A673 (cell line): Measurements from ENCODE around the gene ECI2. TPM values are rescaled to one million over a fixed set of nuclear protein-coding genes. Genes with fewer than 3 reads are reported as not detected.

ENCODE experiments used
- BruUV-seq: library from RNA; stranded (reverse); fragments of 400-500 nt; replicated peaks from 2 replicates; lab custom pipeline; 2021; lab: Mats Ljungman, UMichigan
- CTCF ChIA-PET: fragments of 300-600 bp; sonication (Branson Sonifier 250); formaldehyde crosslinking; loops from one replicate; lab custom pipeline; 2022; ENCODE audit warnings: antibody characterized with exemption; lab: Charles Lee
- POLR2A ChIA-PET: fragments of 300-600 bp; sonication (Branson Sonifier 250); formaldehyde crosslinking; loops from one replicate; lab custom pipeline; 2022; ENCODE audit warnings: antibody characterized with exemption; ENCODE audit not compliant: low non-redundant PET; lab: Charles Lee
- DNase-seq: peaks from one replicate; pipeline ENCODE4 v3.0.0-alpha.2; 2015; ENCODE audit warnings: low spot score
- H3K27ac ChIP-seq: fragments of 200-600 bp; sonication (generic); 2 replicates; pipeline ENCODE4 v1.5.1; 2016; ENCODE audit warnings: mixed run types, low read depth, mild to moderate bottlenecking, mixed read lengths, antibody characterized with exemption, low read length; ENCODE audit not compliant: poor library complexity, severe bottlenecking
- H3K27me3 ChIP-seq: fragments of 200-600 bp; sonication (generic); replicated peaks from 2 replicates; pipeline ENCODE4 v1.6.1; 2017; ENCODE audit warnings: mixed run types, low read depth, mild to moderate bottlenecking, mixed read lengths, antibody characterized with exemption, low read length; ENCODE audit not compliant: insufficient read depth, poor library complexity
- H3K36me3 ChIP-seq: fragments of 200-600 bp; sonication (generic); 2 replicates; pipeline ENCODE4 v1.6.1; 2016; ENCODE audit warnings: mixed run types, mild to moderate bottlenecking, mixed read lengths, antibody characterized with exemption, low read length; ENCODE audit not compliant: insufficient read depth, poor library complexity, severe bottlenecking
- H3K4me1 ChIP-seq: fragments of 200-600 bp; sonication (generic); 2 replicates; pipeline ENCODE4 v1.6.1; 2017; ENCODE audit warnings: mixed run types, mild to moderate bottlenecking, mixed read lengths, antibody characterized with exemption, low read length; ENCODE audit not compliant: insufficient read depth, poor library complexity, severe bottlenecking
- H3K4me3 ChIP-seq: fragments of 200-600 bp; sonication (generic); 2 replicates; pipeline ENCODE4 v1.5.1; 2016; ENCODE audit warnings: low read depth, mixed run types, mild to moderate bottlenecking, mixed read lengths, low read length; ENCODE audit not compliant: poor library complexity, severe bottlenecking
- H3K9me3 ChIP-seq: fragments of 200-600 bp; sonication (generic); 2 replicates; pipeline ENCODE4 v1.6.1; 2016; ENCODE audit warnings: mixed run types, low read depth, mild to moderate bottlenecking, mixed read lengths, antibody characterized with exemption, low read length; ENCODE audit not compliant: poor library complexity, severe bottlenecking
- EZH2 ChIP-seq: fragments of 200-600 bp; sonication (generic); IDR thresholded peaks from 2 replicates; pipeline ENCODE4 v1.6.1; 2017; ENCODE audit warnings: borderline replicate concordance, low read depth, mild to moderate bottlenecking, mixed read lengths, antibody characterized with exemption, low read length; ENCODE audit not compliant: poor library complexity, severe bottlenecking
- intact Hi-C: fragments of 100-400 bp; cut with micrococcal nuclease; formaldehyde crosslinking; loops from one replicate; pipeline ENCODE4 v1.10.0; 2022; ENCODE audit not compliant: unreplicated experiment
- total RNA-seq: library from RNA; stranded (reverse); gene quantifications from 2 replicates; pipeline ENCODE4 v1.2.3, GENCODE V29; 2021
- TF ChIP-seq, protein P1 (sequence below): fragments of 300-800, 200-600 bp; sonication (generic); conservative IDR thresholded peaks from 2 replicates; pipeline ENCODE4 v1.5.1; 2017; ENCODE audit warnings: low read depth, mild to moderate bottlenecking, antibody characterized with exemption, low read length, moderate library complexity, mixed read lengths

ECI2 gene
- total RNA-seq, 1 experiment from 2014 or later: 56.3 TPM

DNA sequence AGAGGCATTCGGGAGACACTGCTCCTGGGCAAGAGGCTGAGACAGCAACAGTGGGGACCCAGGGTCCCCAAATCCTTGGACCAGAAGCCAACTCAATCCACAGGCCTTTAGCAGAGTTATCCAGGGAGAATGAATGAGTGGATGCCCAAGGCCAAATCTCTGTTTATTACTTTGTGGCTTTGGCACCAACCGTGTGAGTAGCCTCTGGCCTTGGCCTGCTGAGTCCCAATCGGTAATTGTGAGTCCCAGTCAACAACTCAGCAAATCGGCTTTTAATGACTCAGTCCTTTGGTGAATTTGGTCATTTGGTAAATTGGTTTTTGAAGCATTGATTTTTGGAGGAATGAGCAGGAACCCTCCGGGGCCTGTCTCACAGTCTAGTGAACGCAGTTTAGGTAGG lies 29.1 kb upstream of the ECI2 start:
- TF ChIP-seq, protein P1, sequence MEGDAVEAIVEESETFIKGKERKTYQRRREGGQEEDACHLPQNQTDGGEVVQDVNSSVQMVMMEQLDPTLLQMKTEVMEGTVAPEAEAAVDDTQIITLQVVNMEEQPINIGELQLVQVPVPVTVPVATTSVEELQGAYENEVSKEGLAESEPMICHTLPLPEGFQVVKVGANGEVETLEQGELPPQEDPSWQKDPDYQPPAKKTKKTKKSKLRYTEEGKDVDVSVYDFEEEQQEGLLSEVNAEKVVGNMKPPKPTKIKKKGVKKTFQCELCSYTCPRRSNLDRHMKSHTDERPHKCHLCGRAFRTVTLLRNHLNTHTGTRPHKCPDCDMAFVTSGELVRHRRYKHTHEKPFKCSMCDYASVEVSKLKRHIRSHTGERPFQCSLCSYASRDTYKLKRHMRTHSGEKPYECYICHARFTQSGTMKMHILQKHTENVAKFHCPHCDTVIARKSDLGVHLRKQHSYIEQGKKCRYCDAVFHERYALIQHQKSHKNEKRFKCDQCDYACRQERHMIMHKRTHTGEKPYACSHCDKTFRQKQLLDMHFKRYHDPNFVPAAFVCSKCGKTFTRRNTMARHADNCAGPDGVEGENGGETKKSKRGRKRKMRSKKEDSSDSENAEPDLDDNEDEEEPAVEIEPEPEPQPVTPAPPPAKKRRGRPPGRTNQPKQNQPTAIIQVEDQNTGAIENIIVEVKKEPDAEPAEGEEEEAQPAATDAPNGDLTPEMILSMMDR: no peak
- TF ChIP-seq EZH2: no peak
- Histone ChIP-seq H3K36me3 (no peaks in the 10 kb centered on the region), H3K4me3 (no peak overlapping the region), H3K9me3 (peaks cover 11% of the 10 kb centered on the region), H3K27me3 (no peaks in the 10 kb centered on the region), H3K27ac (no peak overlapping the region), H3K4me1 (no peaks in the 10 kb centered on the region)
- intact Hi-C loops: no loop called here
- CTCF ChIA-PET: no interaction called here
- no TSS peak for BruUV-seq
- DNase-seq: no peak
- POLR2A ChIA-PET: no interaction called here

DNA sequence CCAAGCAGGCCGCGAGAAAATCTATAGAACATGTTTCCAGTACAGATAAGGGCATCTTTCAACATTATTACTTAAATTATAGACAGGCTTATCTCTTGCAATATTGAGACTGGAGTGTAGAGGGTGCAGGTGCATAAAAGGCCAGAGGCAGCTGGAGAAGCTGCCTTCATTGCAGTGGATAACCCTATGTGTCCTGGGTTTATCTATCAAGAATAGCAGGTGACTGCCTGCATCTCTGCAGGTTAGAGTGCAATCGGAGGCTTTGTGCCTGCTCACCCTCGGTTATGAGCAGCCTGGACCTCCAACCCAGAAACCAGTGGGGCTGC lies 28.7 kb upstream of the ECI2 start:
- BruUV-seq: no TSS peak
- H3K27ac ChIP-seq: no peak overlapping the region
- intact Hi-C loops: no loop called here
- CTCF ChIA-PET: no interaction called here
- DNase-seq: no peak
- H3K27me3 ChIP-seq: no peaks in the 10 kb centered on the region
- H3K4me3 ChIP-seq: no peak overlapping the region
- peaks cover 11% of the 10 kb centered on the region for H3K9me3 ChIP-seq
- H3K4me1 ChIP-seq: peaks cover under 1% of the 10 kb centered on the region
- TF ChIP-seq, protein P1: no peak
- no peak for TF ChIP-seq EZH2
- POLR2A ChIA-PET: no interaction called here
- H3K36me3 ChIP-seq: no peaks in the 10 kb centered on the region

DNA sequence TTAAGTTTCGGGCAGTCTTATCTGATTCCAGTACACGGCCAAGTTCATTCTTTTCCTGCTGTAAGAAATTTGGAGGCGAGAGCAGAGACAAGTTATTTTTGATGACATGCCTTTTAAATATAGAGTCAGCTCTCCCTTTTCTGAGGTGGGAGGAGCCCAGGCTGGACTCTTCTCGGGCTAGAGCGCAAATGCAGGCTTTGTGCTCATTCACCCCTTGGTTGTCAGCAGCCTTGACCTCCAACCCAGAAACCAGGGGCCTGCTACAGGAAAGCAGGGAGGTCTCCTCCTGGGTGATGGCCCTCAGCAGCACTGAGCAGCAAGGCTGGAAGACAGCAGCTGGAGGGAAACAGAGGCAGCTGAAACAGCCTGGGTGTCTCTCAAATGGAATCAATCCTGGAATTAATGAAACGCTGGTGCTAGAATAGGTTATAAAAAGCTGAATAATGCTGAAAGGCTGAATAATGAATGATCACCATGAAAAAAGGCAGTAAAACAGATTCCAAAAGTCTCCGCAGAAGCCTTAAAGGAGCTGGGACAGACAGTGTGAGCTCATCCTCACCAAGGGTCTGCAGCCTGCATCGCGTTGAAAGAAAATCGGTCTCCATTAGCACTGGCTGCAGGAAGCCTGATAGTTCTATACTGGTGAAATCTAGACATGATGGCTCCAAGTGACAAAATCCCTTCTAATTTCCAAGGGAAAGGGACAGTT lies 28.2 kb upstream of the ECI2 start:
- H3K4me3 ChIP-seq: no peak overlapping the region
- BruUV-seq: no TSS peak
- ChIA-PET CTCF (no interaction called here), POLR2A (no interaction called here)
- no peaks in the 10 kb centered on the region for H3K27me3 ChIP-seq
- H3K27ac ChIP-seq: no peak overlapping the region
- H3K4me1 ChIP-seq: peaks cover 6% of the 10 kb centered on the region
- no peaks in the 10 kb centered on the region for H3K36me3 ChIP-seq
- no peak for DNase-seq
- no peak for TF ChIP-seq EZH2
- TF ChIP-seq, protein P1: no peak
- intact Hi-C loops: no loop called here
- H3K9me3 ChIP-seq: peaks cover 11% of the 10 kb centered on the region
